ENCODE data around the gene ACSM5.

DNA sequence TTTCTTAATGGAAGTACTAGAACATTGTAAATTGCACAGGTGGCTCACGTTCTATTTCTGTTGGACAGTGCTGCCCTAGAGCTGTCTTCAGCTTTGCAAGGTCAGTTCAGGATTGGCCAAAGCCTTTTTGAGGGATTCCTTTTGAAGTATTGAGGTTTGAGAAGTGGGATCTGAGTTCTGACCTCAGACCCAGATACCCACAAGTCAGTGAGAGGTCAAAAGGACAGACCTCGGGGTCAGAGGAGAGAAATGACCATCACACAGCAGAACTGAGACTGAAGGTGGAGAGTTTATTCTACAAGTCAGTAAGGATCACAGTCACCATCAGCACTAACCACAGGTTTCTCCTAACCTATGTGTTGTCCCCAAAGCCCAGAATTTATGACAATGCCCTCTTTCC lies 1.7 kb downstream of the ACSM5 start:
- TF ChIP-seq POLR2A (IDR thresholded peaks at IDR 0.05) (no peak), POLR2AphosphoS5 (IDR thresholded peaks at IDR 0.05) (no peak)
- TF ChIP-seq, protein P1, sequence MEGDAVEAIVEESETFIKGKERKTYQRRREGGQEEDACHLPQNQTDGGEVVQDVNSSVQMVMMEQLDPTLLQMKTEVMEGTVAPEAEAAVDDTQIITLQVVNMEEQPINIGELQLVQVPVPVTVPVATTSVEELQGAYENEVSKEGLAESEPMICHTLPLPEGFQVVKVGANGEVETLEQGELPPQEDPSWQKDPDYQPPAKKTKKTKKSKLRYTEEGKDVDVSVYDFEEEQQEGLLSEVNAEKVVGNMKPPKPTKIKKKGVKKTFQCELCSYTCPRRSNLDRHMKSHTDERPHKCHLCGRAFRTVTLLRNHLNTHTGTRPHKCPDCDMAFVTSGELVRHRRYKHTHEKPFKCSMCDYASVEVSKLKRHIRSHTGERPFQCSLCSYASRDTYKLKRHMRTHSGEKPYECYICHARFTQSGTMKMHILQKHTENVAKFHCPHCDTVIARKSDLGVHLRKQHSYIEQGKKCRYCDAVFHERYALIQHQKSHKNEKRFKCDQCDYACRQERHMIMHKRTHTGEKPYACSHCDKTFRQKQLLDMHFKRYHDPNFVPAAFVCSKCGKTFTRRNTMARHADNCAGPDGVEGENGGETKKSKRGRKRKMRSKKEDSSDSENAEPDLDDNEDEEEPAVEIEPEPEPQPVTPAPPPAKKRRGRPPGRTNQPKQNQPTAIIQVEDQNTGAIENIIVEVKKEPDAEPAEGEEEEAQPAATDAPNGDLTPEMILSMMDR (IDR thresholded peaks at IDR 0.05 in 8 of 11, conservative IDR thresholded peaks at IDR 0.05 in 3 of 11) = no peak
